ENCODE measurements around the gene RPS6KB2.
"Not testable (repeated sequence)": the region's sequence is repeated elsewhere in the genome, so short reads cannot be mapped to it uniquely, and the experiment has no call there.

RPS6KB2 gene

DNA sequence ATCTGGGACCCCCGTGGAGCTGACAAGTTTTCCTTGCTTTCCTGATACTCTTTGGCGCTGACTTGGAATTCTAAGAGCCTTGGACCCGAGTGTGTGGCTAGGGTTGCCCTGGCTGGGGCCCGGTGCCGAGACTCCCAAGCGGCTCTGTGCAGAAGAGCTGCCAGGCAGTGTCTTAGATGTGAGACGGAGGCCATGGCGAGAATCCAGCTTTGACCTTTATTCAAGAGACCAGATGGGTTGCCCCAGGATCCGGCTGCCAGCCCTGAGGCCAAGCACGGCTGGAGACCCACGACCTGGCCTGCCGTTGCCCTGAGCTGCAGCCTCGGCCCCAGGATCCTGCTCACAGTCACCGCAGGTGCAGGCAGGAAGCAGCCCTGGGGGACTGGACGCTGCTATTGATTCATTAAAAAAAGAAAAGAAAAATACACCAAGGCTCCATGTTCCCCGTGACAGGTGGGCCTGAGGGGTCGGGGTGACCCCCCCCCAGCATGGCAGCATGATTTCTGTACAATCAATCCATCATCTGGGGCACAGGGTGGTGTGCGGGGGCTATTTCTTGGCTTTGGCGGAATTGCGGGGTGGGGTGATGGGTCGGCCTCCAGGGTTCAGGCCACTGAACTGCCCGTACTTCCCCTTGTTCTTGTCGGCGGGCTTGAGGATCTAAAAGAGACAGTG, 30.2 kb upstream of the RPS6KB2 start:
- DNase-seq: no peak

DNA sequence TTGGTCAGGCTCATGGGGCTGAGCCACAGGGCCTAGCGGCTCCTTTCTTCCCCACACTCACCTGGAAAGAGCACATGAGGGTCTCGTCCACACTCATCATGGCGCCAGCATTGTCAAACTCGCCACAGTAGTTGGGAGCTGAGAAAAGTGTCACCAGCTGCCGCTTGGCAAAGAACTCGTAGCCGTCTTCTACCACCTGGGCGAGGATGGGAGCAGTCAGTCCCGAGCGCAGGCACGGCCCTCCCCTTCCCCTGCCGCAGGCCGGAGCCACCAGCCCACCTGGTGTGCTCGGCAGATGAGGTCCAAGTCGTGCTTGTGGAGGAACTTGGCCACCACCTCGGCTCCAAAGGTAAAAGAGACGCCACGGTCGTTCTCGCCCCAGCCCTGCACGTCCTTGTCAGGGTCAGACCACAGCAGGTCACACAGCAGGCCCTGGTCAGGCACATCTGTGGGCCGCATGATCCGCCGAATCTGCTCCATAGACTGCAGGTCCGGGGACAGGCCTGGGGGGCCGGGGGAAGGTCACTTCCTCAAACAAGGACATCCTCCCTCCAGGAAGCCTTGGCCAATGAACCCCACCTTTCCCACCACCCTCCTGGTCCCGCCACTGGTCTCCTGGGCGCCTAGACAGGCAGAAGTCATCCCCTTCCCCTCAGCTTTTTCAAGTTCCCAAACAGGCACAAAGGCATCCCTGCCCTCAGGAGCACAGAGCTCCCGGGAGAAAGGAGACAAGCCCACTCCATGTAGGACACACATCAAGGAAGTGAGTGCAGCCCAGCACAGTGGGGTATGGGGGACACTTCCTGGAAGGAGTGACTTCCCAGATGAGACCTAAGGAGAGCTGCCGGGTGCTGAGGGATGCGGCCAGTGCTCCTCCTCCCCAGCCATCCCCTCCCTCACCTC, 29.4 kb upstream of the RPS6KB2 start:
- no peak for DNase-seq

DNA sequence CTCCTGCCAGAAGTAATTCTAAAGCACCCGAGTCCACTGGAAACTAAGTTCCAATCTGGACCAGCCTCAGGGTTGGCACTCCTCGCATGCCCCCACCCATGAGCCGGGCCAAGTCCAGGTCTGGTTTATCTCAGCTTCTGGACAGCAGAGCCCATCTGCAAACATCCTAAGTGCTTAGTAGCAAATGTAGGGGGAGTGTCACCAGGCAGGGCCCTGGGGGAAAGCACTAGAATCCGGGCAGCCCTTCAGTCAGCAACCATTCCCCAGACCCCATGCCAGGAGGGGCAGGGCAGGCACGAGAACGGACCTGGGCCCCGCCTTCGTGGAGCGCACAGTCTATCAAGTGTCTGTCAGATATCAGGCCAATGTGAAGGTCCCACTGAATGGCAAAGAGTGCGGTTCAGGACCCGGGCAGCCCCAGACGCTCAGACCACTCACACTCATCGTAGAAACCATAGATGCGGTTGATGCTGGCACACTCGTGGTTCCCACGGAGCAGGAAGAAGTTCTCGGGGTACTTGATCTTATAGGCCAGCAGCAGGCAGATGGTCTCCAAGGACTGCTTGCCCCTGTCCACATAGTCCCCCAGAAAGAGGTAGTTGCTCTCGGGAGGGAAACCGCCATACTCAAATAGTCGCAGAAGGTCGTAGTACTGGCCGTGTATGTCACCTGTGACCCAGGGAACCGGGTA, 27.9 kb upstream of the RPS6KB2 start:
- DNase-seq: no peak

DNA sequence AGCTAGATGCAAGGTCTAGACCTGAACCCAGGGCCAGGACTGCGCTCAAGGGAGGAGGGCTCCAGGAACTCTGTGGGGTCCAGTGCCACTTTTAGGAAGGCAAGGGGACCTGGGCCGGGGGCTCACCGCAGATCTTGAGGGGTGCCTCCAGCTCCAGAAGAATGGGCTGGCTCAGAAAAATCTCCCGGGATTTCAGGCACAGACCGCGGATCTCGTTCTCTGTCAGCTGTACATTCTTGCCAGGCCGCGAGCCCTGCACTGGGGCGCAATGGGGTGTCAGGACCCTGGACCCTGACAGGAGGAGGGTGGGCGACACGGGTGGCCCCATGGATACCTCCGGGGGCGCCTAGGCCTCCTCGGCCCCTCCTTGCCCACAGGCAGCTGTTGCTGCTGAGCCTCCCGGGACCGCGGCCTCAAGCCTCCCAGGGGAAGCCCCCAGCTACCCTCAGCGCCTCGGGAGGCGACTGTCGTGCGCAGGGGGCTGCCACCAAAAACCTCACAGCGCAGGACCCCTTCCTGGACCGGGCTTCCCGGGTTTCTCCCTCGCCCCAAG, 27.3 kb upstream of the RPS6KB2 start:
- no peak for DNase-seq

DNA sequence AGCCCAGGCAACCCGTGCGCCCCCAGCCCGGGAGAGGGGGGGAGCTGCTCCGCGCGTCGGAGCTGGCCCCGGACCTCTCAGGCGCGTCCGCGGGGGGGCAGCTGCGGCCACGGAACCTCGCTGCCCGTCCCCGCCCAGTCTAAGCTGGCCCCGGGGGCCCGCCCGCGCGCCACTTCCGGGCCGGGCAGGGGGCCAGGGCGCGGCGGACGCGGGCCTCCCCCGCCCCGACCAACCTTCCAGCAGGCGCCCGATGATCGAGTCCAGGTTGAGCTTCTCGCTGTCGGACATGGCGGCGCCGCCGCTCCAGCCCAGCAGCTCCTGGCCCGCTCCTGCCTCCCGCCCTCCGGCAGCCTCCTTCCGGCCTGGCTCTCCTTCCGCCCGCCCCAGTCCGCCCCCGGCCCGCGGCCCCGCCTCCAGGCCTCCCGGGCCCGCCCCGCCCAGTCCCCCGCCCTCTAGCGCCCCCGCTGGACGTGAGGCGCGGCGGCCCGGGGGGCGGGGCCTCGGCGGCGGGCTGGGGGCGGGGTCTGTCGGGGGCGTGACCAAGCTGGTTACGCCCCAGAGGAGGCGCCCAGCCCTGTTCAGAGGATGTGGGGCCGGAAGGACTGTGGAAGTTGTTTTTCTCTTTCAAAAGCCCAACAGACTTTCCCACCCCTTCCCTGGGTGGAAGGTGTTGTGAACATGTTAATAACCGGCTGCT, 26.7 kb upstream of the RPS6KB2 start, which contains the start of gene PPP1CA:
TSS of gene PPP1CA (minus strand) at position 364 of the 697 bp plus-strand sequence. CDS start at position 288, 76 bp downstream.
- peak; percentile 90 for DNase-seq

DNA sequence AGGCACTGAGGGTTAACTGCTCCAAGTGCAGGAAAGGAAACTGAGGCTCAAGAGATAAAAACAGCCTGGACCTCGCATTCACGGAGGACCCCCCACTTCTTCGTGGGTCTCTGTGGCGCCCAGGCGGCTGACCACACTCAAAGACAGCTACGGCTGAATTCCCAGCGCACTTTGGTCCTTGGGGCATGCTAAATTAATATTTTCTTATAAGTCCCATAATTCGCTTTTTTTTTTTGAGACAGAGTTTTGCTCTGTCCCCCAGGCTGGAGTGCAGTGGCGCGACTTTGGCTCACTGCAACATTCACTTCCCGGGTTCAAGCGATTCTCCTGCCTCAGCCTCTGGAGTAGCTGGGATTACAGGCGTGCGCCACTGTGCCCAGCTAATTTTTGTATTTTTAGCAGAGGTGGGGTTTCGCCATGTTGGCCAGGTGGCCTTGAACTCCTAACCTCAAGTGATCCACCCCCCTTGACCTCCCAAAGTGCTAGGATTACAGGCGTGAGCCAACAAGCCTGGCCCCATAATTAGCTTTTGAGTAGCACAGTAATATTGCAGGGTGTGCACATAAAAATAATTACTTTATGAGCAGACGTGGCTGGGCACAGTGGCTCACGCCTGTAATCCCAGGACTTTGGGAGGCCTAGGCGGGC, 26.0 kb upstream of the RPS6KB2 start:
- not testable (repeated sequence) for DNase-seq

DNA sequence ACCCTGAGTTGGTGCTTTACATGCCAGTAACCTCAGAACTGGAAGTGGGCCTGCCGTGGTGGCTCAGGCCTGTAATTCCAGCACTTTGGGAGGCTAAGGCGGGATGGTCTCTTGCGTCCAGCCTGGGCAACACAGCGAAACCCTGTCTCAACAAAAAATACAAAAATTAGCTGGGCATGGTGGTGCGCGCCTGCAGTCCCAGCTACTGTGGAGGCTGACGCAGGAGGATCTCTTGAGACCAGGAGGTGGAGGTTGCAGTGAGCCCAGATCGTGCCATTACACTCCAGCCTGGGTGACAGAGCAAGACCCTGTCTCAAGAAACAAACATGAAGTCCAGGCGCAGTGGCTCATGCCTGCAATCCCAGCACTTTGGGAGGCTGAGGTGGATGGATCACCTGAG, 25.2 kb upstream of the RPS6KB2 start:
- DNase-seq: not testable (repeated sequence)

DNA sequence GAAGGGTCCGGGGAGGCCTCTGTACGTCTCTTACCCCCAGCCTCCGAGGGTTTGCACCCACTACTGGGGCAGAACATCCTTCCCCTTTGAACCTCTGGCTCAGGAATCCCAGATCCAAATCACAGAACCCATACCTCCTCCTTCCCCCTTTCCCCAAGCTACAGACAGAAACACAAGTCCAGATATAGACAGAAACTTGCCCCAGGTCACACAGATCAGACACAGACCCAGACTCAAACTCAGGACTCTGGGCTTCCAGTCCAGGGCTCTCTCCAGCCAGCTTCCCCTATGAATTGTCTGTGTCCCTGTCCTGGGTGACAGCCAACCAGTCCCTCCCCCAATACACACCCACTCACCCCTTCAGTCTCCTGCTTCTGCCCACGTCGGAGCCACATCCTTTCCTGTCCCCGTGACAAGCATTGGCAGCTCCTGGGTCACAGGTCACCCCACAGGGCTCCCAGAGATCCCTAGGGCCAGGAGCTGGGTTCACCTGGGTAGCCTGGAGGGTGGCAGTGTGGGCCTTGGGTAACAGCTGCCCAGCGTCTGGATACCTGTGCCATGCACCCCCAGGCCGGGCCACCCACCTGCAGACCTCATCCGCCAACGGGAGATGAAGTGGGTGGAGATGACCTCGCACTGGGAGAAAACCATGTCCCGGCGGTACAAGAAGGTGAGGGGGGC, 23.6 kb upstream of the RPS6KB2 start:
- no peak for DNase-seq

DNA sequence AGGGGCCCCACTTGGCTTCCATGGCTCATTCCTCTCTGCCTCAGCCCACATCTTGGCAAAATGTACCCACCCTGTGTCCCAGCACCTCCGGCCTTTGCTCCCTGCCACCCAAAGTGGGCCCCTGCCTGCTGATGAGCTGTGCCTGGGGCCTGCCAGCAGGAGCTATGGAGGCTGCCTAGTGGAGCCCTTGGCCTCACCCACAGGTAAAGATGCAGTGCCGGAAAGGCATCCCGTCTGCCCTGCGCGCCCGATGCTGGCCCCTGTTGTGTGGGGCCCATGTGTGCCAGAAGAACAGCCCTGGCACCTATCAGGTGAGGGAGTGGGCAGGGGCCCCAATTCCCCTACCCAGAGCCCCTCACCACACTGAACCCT, 23.1 kb upstream of the RPS6KB2 start:
- no peak for DNase-seq

DNA sequence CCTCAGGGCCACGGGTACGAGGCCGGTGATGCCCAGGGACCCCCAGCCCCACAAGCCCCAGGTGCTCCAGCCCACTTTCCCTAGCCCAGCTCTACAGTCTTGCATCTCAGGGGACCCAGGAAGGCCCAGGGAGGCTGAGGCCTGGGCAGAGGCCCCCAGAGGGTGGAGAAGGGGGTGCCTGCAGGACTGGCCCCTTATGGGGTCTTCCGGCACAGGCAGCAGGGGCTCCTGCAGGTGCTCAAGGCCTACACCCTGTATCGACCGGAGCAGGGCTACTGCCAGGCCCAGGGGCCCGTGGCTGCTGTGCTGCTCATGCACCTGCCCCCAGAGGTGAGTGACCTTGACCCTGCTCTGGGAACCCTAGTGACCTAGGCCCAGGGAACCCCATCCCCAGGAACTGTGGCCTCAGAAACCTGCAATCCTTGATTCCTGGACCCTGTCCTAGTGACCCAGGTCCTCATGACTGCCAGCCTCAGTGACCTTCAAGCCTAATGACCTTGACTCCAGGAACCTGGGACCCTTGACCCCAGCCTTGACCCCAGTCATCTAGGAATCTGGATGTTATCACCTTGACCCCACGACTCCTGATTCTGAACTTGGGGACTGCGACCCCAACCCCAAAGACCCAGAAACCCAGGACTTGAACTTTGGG, 22.5 kb upstream of the RPS6KB2 start:
- no peak for DNase-seq

DNA sequence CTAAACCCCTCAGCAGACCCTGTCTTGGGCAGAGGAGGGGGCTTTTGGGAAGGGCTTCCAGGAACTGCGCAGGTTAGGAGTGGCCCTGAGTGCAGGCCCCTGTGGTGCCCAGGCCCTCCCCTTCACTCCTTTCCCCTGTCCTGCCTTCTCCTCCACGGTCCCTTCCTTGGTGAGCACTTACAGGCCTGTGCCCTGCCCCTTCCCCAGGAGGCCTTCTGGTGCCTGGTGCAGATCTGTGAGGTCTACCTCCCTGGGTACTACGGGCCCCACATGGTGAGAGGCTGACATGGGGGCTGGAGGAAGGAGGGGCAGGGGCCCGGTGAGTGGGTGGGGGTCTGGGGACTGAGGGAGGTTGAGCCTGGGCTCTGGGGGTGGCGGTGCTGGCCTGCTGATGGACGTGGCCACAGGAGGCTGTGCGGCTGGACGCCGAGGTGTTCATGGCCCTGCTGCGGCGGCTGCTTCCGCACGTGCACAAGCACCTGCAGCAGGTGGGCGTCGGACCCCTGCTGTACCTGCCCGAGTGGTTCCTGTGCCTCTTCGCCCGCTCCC, 21.8 kb upstream of the RPS6KB2 start:
- DNase-seq: no peak

DNA sequence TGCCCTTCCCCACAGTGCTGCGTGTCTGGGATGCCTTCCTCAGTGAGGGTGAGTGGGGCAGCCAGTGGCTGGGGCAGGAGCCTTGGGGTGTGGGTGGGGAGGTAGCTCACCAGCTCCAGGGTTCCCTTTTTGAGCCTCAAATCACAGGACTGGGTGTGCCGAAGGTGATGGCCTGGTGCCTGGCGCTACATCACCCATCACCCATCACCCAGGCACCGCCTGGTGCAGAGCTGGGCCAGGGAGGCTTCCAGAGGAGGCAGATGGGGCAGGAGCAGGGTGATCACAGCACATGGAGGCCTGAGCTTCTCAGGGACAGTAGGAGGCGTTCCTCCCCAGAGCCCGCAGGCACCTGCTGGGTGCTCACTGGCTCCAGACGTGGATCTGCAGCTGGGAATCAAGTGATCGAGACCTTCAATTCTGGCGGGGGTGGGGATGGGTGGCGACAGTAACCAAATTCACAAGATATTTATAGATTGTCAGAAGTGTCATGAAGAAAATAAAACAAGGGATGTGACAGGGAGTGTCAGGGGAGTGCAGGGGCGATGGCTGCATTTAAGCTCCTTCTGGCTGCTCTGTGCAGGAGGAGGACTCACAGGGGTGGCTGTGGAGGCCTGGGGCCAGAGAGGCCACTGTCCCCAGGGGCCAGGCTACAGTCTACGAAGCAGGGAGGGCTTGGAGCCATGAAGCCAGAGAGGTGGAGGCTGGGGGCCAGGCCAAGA, 21.2 kb upstream of the RPS6KB2 start:
- no peak for DNase-seq

DNA sequence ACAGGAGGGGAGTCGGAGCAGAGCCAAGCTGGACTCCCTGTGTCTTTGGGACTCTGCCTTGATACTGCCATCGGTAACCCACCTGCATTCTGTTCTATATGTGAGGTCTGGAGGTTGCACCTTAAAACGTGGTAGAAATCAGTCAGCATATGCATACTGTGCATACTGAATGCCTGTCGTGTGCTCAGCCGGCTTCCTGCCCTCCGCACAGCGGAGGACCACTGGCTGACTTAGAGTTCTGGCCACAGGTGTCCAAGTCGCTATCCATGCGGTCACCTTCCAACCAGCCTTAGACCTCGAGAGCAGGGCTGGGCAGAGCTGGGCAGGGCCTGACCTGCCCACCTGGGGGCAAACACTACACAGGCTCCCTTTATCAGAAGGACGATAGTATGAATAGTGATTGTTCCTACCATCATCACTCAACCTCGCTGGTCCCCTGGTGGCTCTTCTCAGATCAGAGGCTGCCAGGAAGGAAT, 20.6 kb upstream of the RPS6KB2 start:
- no peak for DNase-seq

DNA sequence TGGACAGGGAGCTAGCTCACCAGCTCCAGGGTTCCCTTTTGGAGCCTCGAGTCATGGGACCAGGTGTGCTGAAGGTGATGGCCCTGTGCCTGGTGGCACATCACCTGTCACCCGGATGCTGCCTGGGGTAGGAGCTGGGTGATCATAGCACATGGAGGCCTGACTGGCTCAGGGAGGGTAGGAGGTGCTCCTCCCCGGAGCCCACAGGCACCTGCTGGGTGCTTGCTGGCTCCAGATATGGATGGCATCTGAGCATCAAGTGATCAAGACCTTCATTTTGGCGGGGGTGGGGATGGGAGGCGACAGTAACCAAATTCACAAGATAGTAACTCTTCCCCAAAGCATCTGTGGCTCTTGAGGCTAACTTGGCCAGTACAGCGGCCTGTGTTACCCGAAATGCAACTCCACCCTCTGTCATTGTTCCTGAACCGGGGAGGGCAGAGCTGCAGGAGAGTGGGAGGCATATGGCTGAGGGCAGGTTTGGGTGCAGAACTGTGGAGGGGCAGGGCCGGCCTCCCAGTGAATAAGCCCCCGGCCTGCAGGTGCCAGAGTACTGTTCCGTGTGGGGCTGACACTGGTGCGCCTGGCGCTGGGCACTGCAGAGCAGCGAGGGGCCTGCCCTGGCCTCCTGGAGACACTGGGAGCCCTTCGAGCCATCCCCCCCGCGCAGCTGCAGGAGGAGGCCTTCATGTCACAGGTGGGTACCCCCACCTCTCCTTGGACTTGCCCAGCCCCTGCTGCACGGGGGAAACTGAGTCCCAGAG, 19.7 kb upstream of the RPS6KB2 start:
- DNase-seq: no peak

DNA sequence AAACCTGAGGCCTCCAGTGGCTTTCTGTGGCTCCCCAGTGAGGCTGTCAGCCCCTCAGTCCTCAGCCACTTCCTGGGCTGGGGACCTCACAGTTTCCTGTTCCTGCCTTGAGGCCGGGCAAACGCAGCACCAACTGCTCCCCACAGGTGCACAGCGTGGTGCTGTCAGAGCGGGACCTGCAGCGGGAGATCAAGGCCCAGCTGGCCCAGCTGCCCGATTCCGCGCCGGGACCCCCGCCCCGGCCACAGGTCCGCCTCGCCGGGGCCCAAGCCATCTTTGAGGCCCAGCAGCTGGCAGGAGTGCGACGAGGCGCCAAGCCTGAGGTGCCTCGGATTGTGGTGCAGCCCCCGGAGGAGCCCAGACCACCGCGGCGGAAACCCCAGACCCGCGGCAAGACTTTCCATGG, 19.0 kb upstream of the RPS6KB2 start:
- no peak for DNase-seq

DNA sequence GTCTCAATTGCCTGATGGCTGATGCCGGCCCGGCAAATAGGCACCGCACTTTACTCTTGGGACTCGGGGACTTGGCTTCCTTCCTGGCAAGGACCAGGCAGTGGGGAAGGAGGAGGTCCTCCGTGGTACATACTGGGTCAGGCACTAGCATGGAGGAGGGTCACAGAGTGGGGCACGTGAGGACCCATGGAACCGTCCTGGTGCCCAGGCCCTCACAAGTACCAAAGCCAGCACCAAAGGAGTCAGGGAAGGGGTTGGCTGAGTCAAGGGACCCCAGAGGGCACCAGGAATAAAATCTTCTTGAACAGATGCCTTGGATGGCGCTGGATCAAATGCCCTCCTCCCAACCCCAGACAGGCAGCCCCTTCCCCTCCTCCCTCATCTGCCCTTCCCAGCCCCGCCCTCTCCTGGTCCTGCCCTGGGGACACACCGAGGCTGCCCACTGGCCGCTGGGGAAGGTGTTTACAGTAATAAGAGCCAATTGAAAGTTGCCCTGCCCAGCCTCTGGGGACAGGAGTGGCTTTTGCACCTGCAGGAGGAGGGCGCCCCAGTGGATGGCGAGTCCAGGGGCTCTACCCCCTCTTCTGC, 18.4 kb upstream of the RPS6KB2 start:
- DNase-seq: no peak

DNA sequence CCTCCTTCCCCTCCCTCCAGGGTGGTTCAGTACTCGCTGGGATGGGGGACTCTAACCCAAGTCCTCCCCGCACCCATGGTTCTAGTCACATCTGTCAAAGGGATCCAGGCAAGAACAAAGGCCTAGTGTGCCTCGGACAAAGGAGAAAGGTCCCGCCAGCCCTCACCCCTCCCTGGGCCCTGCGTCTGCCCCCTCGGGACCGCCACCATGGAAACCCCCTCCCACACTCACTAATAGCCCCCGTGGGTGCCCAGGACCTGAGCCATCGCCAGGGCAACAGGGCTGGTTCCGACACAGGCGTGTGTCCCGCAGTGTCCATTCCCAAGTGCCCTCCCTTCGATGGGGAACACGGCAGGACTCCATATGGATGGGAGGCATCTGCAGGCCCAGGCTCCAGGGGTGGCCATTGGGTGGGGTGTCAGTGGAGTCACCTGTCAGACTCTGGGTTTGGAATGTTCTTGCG, 17.9 kb upstream of the RPS6KB2 start:
- DNase-seq: no peak
